ENCODE results near the gene ITPRIPL1.

Gene ITPRIPL1

GRCh38 chr2:96324721-96325040 lies 436 bp upstream of the ITPRIPL1 start:
- DNase-seq, result peak in 1 of 2 experiments; percentile 44

GRCh38 chr2:96325884-96326255 lies 753 bp downstream of the ITPRIPL1 start:
- DNase-seq, result peak; percentile 23 to 43

GRCh38 chr2:96326564-96326963 lies 1.4 kb downstream of the ITPRIPL1 start:
- no peak for DNase-seq

DNA sequence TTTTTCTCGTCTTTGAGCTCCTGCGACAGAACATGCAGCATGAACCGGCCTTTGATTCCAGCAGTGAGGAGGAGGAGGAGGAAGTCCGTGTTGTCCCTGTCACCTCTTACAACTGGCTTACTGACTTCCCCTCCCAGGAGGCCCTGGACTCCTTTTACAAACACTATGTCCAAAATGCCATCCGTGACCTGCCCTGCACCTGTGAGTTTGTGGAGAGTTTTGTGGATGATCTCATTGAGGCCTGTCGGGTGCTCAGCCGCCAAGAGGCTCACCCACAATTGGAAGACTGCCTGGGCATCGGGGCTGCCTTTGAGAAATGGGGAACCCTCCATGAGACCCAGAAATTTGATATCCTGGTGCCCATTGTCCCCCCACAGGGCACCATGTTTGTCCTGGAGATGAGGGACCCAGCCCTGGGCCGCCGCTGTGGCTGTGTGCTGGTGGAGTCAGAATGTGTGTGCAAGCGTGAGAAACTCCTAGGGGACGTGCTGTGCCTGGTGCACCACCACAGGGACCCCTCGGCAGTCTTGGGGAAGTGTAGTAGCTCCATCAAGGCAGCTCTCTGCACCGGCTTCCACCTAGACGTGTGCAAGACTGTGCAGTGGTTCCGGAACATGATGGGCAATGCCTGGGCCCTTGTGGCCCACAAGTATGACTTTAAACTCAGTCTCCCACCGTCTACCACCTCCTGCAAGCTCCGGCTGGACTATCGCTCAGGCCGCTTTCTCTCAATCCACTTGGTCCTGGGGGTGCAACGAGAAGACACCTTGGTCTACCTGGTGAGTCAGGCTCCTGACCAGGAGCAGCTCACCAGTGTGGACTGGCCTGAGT lies 2.1 kb downstream of the ITPRIPL1 start:
- DNase-seq, result no peak

DNA sequence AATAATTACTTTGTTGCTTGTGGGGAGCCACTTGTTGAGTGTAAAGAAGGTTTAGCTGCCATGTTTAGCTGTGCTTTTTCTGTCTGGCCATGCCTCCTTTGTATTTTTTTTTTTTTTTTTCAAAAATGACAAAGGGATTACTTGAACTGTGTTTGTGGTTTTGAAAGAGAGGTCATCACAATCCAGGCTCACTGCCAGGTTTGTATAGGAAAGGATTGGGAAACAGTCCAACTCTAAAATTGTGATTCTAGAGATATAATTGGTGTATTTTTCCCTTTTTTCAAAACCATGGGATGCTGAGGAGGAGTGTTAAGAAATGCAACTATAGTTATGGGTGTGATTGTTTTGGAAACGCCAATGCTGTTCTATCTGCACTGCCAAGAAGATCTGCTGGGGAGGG lies 4.3 kb downstream of the ITPRIPL1 start:
- DNase-seq, result no peak

- DNase-seq, result no peak
Observed at GRCh38 chr2:96329874-96330273, 4.8 kb downstream of the ITPRIPL1 start.

DNA sequence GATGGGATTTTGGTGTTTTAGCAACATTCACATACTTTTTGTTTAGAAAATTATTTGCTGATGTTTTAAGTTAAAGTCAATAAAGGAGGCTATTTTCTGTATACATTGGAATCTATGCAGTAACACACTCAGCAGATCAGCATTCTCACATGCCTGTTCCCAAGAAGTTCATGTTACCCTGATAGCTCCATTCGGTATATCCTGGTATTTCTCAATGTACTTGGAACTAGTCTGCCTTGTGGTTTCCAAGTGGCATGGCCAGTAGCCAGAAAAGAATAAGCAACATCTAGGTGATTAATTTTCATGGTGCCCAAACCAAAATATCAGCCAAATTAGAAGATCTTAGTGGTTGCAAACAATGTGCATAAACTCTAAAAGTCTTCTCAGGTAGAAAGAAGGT lies 5.3 kb downstream of the ITPRIPL1 start:
- no peak for DNase-seq

- DNase-seq, result no peak
Observed at GRCh38 chr2:96333708-96334107, 8.6 kb downstream of the ITPRIPL1 start.

- no peak for DNase-seq
Observed at GRCh38 chr2:96336104-96336775, 11.1 kb downstream of the ITPRIPL1 start.

GRCh38 chr2:96336873-96337272 lies 11.8 kb downstream of the ITPRIPL1 start:
- DNase-seq, result no peak

DNA sequence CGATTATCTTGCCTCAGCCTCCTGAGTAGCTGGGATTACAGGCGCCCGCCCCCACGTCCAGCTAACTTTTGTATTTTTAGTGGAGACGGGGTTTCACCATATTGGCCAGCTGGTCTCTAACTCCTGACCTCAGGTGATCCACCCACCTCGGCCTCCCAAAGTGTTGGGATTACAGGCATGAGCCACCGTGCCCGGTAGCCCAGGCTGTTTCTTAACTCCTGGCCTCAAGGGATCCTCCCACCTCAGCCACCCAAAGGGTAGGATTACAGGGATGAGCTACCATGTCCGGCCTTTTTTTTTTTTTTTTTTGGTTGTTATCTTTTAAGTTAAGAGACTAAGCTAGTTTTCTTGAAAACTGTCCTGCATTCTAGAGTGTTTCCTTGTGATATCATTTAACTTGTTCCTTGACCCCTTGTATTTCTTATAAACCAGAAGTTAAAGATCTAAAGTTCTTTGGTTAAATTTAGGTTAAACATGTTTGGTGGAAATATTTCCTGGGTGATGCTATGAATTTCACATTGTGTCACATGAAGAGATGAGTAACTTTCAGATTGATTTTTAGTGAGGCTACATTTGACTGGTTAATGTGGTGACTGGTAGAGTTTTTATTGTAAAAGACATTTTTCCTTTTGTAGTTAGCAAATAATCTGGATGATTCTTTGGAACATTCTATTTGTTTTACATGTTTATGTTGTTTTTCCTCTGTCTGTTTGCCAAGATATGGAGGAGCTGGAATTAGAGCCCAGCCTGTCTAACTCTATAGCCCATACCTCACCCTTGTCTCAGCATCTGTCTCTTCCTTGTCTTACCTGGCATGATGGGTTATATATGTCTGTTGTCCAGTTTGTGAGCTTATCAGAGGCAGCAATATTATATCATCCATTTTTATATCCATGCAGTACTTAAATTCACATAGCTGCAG lies 15.6 kb downstream of the ITPRIPL1 start:
- no peak for DNase-seq

- no peak for DNase-seq
Observed at GRCh38 chr2:96341641-96342040, 16.5 kb downstream of the ITPRIPL1 start.

DNA sequence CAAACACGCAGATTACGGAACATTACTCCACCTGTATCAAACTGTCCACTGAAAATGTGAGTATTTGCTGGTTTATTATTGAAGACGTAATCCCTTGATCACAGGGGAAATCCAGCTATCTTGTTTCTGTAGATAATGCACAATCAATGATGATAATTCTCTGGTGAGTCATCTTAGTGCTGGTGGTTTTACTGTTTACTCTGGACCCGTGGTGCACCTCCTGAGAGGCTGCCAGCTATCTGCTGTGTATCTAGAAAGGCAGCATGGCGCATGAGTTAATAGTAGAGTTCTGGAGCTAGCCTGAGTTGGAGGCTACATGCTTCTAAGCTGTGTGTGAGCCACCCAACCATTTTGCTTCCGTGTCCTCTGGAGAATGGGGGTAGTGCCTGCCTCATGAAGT lies 17.0 kb downstream of the ITPRIPL1 start:
- DNase-seq, result peak in 1 of 2 experiments; percentile 20

GRCh38 chr2:96344011-96344410 lies 18.9 kb downstream of the ITPRIPL1 start:
- DNase-seq, result peak in 1 of 2 experiments; percentile 35

- no peak for DNase-seq
Observed at GRCh38 chr2:96345438-96345837, 20.3 kb downstream of the ITPRIPL1 start.

DNA sequence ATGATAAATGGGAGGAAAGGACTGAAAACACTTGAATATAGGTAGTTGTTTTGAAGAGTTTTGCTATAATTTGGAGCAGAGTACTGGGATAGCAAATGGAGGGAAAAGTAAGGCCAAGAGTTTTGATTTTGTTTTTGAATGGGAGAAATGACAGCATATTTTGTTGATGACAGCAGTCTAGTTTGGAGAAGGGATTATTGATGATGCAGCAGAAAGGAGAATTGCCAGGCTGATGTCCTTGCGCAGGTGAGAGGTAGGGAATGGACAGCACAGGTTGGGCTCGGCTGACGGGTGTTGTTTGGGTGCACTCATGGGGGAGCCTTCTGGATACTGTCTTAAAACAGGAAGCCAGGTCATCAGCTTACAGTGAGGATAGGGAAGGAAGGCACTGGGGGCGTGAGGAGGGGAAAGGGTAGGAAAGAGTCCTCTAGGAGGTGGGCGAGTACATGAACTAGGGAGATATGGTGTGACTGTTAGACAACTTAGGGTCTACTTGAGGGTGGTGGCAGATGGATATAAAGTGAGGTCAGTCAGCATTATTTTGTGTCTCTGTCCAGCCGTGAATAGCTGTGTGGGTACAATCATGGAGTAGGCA lies 20.8 kb downstream of the ITPRIPL1 start:
- DNase-seq, result no peak

GRCh38 chr2:96347395-96347794 lies 22.3 kb downstream of the ITPRIPL1 start:
- no peak for DNase-seq

DNA sequence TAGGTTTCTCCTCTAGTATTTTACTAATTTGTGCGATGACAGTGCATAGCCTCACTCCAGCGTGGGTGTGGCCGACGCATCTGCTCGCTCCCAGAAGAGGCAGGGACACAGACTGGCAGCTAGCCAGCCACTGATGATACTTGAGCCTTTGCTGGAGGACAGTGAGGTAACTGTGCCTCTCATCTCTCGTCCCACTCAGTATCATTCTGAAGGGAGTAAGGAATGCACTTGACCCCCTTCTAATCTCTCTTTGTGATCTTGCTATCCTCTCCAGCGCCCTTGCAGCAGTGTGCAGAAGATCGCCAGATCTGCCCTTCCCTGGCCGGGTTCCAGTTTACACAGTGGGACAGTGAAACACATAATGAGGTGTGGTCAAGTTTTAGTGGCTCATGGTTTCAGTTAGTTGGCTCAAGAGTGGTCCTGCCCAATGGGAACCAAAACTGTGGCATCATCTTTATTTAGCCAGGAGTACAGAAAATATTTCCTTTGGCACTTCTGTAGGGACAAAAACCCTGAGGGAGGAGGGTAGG lies 28.0 kb downstream of the ITPRIPL1 start:
- DNase-seq, result no peak

GRCh38 chr2:96353606-96354101 lies 28.5 kb downstream of the ITPRIPL1 start:
- DNase-seq, result no peak

- DNase-seq, result no peak
Observed at GRCh38 chr2:96354492-96354891, 29.4 kb downstream of the ITPRIPL1 start.

DNA sequence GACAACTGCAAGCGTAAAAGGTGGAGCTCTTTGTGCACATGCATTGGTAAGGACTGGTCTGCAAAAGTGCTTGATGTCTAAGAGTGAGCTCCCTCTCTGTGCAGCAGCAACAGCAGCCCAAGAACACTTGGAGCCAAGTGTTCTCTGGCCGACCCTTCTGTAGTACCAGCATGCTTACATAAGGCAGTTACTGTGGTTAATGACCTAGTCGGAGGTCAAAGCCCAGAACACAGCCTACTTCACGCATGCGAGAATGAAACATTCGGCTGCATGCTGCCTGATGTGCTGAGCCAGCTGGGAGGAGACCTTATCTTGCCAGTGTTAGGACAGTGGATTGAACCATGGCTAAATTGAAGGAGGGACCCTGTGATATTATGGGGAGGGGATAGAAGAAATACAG lies 31.8 kb downstream of the ITPRIPL1 start:
- no peak for DNase-seq

GRCh38 chr2:96359310-96359709 lies 34.2 kb downstream of the ITPRIPL1 start:
- DNase-seq, result peak; percentile 32 to 34

DNA sequence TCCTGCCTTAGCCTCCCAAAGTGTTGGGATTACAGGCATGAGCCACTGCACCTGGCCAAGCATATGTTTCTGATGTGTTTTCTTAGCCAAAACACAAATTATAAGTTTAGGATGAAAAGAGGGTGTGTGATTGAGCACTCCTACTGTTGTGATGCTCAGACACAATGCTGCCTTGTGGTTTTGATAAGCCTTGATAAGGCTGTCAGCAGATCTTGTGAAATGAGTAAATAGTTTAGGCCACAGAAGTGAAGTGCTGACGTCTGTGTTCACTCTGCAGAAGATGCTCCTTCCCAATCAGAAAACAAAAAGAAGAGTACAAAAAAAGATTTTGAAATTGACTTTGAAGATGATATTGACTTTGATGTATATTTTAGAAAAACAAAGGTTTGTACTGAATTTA lies 34.7 kb downstream of the ITPRIPL1 start:
- DNase-seq, result no peak
